ENCODE data around the gene USHBP1.

- TF ChIP-seq CTCF (IDR thresholded peaks at IDR 0.05) (peak in 5 of 6 experiments; percentile 53 to 81 (median 71)), POLR2A (IDR thresholded peaks at IDR 0.05) (no peak)
These were observed 59.1 kb downstream of the USHBP1 start for GRCh38 chr19:17205237-17206140.
